ENCODE measurements around the gene TMEM204.

TMEM204 gene

GRCh38 chr16:1540556-1540855 lies 7.0 kb downstream of the TMEM204 start:
- DNase-seq, result no peak

GRCh38 chr16:1541293-1542165 lies 8.1 kb downstream of the TMEM204 start:
- no peak for DNase-seq

- no peak for DNase-seq
Observed at GRCh38 chr16:1542166-1542500, 8.7 kb downstream of the TMEM204 start.

- no peak for DNase-seq
Observed at GRCh38 chr16:1542533-1542932, 9.1 kb downstream of the TMEM204 start.

- no peak for DNase-seq
Observed at GRCh38 chr16:1543085-1543896, 9.8 kb downstream of the TMEM204 start.

GRCh38 chr16:1545044-1546040 lies 11.9 kb downstream of the TMEM204 start:
- no peak for DNase-seq

GRCh38 chr16:1546430-1546829 lies 13.0 kb downstream of the TMEM204 start:
- no peak for DNase-seq

GRCh38 chr16:1548233-1548632 lies 14.8 kb downstream of the TMEM204 start:
- DNase-seq, result no peak

GRCh38 chr16:1548727-1549126 lies 15.3 kb downstream of the TMEM204 start:
- DNase-seq, result no peak

GRCh38 chr16:1550069-1550468 lies 16.6 kb downstream of the TMEM204 start:
- DNase-seq, result no peak

GRCh38 chr16:1550696-1551095 lies 17.2 kb downstream of the TMEM204 start:
- DNase-seq, result no peak

- DNase-seq, result no peak
Observed at GRCh38 chr16:1551166-1551565, 17.7 kb downstream of the TMEM204 start.

- DNase-seq, result no peak
Observed at GRCh38 chr16:1552129-1552528, 18.7 kb downstream of the TMEM204 start.

GRCh38 chr16:1553946-1554825 lies 20.7 kb downstream of the TMEM204 start:
- DNase-seq, result no peak

GRCh38 chr16:1554826-1555445 lies 21.5 kb downstream of the TMEM204 start:
- no peak for DNase-seq

GRCh38 chr16:1556254-1556653 lies 22.8 kb downstream of the TMEM204 start:
- no peak for DNase-seq

- DNase-seq, result no peak
Observed at GRCh38 chr16:1557074-1557473, 23.6 kb downstream of the TMEM204 start.

- DNase-seq, result no peak
Observed at GRCh38 chr16:1557576-1557975, 24.1 kb downstream of the TMEM204 start.

GRCh38 chr16:1559446-1559975 lies 26.0 kb downstream of the TMEM204 start:
- no peak for DNase-seq

GRCh38 chr16:1560153-1560552 lies 26.7 kb downstream of the TMEM204 start:
- DNase-seq, result no peak

GRCh38 chr16:1560866-1561265 lies 27.4 kb downstream of the TMEM204 start:
- no peak for DNase-seq
